Measurements from ENCODE around the gene GP1BB.
"Not testable (repeated sequence)": the region's sequence is repeated elsewhere in the genome, so short reads cannot be mapped to it uniquely, and the experiment has no call there.

The GP1BB gene

DNA sequence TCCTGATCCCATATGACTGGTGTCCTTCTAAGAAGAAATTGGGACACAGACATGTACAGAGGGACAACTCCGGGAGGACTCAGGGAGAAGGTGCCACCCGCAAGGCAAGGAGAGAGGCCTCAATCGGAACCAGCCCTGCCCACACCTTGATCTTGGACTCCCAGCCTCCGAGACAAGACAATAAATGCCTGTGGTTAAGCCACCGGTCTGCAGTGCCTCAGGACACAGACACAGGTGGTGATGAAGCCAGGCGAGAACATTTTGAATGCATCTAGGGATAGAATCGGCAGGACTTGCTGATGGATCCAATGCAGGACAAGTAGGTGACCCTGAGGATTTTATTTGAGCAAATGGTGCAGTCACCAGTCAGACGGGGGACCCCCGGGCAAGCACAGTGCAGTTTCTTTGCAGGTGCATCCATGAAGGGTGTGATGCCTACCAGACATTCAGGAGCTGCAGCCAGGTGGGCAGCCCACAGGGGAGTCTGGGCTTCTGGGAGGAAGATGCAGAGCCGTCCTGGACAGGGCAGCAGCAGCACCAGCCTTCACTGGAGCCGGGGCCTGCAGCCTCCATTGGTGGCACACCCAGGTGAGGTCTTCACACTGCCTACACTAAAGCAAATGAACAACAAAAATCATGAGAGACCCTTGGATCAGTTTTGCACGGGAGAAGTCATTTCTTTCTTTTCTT, 29.2 kb upstream of the GP1BB start:
- DNase-seq = no peak

GRCh38 chr22:19694696-19695095, 28.6 kb upstream of the GP1BB start:
- no peak for DNase-seq

DNA sequence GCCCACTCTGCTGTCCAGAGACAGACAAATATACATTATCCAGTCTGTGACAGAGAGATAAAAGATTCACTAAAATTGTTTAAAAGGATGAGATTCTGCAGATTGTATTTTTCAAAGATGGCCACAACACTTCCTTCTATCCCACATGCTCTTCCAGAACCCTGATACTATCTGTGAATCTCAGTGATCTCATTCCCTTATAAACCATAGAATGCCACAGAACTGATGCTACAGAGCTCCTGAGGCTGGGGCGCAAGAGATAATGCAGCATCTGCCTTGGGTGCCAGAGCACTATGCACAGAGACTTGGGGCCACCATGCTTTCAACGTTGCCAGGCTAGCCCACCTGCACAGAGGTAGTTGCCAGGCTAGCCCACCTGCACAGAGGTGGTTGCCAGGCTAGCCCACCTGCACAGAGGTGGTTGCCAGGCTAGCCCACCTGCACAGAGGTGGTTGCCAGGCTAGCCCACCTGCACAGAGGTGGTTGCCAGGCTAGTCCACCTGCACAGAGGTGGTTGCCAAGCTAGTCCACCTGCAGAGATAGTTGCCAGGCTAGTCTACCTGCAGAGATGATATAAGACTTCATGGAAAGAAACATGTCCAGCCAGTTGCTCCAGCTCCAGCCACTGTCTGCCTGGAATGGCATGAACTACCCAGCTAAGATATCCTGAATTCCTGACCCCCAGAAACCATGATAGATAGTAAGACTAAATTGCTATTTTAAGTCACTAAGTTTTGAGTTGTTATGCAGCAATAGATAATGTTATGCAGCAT, 26.6 kb upstream of the GP1BB start:
- no peak for DNase-seq

- not testable (repeated sequence) for DNase-seq
Measured at GRCh38 chr22:19697871-19698270, 25.5 kb upstream of the GP1BB start.

DNA sequence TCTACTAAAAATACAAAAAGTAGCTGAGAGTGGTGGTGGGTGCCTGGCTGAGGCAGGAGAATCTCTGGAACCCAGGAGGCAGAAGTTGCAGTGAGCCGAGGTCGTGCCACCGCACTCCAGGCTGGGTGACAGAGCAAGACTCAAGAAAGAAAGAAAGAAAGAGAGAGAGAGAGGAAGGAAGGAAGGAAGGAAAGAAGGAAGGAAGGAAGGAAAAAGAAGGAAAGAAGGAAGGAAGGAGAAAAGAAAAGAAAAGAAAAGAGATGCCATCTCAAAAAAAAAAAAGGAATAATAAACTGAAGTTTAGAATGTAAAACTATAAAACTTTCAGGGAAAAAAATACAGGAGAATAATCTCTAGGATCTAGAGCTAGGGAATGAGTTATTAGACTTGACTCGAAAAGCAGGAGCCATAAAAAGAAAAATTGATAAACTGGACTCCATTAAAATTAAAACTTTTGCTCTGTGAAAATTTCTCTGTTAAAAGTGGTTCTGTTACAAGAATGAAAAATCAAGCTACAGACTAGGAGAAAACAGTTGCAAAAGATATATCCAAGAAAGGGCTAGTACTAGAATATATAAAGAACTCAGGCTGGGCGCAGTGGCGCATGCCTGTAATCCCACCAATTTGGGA, 22.4 kb upstream of the GP1BB start:
- no peak for DNase-seq

DNA sequence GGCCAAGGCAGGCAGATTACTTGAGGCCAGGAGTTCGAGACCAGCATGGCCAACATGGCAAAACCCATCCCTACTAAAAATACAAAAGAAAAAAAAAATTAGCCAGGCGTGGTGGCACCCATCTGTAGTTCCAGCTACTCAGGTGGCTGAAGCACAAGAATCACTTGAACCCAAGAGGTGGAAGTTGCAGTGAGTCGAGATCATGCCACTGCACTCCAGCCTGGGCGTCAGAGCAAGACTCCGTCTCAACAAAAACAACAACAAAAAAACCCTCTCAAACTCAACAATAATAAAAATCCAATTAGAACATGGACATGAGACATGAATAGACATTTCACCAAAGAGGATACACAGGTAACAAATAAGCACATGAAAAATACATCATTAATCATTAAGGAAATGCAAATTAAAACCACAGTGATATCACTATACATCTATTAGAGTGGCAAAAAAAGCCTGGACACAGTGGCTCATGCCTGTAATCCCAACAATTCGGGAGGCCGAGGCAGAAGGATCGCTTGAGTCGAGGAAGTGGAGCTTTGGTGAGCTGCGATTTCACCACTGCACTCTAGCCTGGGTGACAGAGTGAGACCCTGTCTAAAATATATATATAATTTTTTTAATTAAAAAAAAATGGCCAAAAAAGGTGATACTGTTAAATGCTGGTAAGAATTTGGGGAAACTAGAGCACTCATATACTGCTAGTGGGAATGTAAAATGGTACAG, 21.8 kb upstream of the GP1BB start:
- no peak for DNase-seq

- peak; percentile 18 to 40 for DNase-seq
Measured at GRCh38 chr22:19703869-19704268, 19.5 kb upstream of the GP1BB start.

DNA sequence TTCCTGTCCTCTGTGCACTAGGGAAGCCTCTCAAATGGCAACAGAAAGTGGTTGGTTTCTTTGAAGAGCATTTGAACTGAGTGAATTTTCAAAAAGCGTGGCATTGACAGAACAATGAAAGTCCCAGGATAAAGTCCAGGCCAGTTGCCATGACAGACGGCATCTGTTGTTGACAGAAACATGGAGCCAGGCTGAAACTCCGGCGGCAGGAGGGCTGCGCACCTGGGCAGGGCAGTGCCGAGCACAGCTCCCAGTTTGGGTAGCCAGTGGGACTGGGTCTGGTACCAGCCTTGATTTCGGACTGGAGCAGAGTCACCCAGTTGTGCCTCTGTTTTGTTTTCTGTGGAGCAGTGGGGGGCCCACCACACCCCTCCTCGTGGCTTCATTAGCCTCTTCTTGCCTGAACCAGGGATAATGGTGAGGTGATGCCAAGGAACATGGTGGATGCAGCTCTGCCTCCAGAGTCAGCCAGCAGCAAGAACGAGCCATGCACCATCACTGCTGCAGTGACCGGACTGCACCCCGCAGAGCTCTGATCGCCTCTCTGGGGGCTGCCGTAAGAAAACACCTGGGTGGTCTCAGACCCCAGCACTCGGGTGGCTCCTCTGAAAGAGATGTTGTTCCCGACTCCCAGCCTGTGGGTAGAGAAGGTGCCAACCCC, 18.9 kb upstream of the GP1BB start:
- DNase-seq = no peak

- DNase-seq = no peak
Measured at GRCh38 chr22:19705181-19705934, 18.0 kb upstream of the GP1BB start.

GRCh38 chr22:19706661-19707151, 16.6 kb upstream of the GP1BB start:
- DNase-seq = no peak

DNA sequence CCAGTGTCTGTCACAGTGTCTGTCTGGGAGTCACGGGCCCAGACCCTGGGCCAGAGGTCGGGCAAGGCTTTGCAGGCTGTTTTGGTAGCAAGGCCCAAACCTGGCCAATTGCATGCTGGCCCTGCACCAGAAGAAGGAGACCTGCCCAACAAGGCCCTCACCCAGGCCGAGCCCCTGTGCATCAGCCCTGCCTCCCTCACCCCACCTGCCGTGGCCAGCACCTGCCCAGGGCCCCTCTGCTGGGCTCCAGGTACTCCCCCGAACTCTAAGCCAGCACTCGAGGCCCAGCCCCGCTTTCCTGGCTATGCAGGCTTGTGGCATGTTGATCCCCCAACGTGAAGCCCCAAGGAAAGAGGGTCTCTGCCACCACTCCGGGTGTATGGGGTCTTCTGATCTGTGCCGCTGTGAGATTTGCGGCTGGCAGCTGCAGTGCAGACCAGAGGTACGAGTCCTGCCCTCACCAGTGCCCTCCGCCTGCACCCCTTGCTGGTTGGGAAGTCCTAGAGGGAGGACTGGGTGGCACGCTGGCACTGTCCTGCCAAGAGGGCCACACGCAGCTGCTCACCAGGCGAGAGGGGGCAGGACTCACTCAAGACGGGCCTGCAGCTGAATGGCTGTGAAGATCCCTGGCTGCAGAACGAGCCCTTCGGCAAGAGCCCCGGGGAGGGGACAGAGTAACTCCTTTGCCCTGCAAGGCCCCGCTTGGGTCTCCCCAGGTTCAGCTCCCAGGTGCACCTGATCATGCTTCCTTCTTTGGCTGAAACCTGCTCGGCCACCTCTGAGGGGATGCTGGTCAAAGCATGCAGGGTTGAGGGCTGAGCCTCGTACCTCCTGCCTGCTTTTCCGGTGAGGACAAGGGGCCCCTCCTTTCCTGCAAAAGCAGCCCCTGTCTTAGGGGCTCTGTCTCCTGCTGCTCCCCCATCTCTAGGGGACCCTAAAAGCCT, 15.7 kb upstream of the GP1BB start:
- no peak for DNase-seq

- DNase-seq = no peak
Measured at GRCh38 chr22:19708321-19709011, 14.9 kb upstream of the GP1BB start.

GRCh38 chr22:19709063-19709769, 14.1 kb upstream of the GP1BB start:
- DNase-seq = no peak

GRCh38 chr22:19710020-19710768, 13.1 kb upstream of the GP1BB start:
- no peak for DNase-seq

GRCh38 chr22:19710769-19711106, 12.6 kb upstream of the GP1BB start:
- DNase-seq = no peak

GRCh38 chr22:19713245-19713644, 10.1 kb upstream of the GP1BB start:
- no peak for DNase-seq

GRCh38 chr22:19713650-19714311, 9.6 kb upstream of the GP1BB start:
- DNase-seq = no peak

Measured in NCI-H2081 (cell line).